IMR-90 (cell line): ENCODE data around the gene ZMYND10. TPM values are rescaled to one million over a fixed set of nuclear protein-coding genes. Genes with fewer than 3 reads are reported as not detected.

Experiments
- MXI1 ChIP-seq: IDR thresholded peaks from 2 replicates; pipeline ENCODE4 v1.6.1; 2012; ENCODE audit warnings: low read depth, mild to moderate bottlenecking, low read length, moderate library complexity, borderline replicate concordance
- polyA plus RNA-seq, 3 experiments: library from polyadenylated mRNA; depleted of rRNA; stranded (reverse); fragments of >200 nt; gene quantifications; 2 replicates each; pipeline ENCODE4 v1.2.3, GENCODE V29; 2012; ENCODE audit warnings: low replicate concordance in 1 of 3
- total RNA-seq: library from RNA; depleted of rRNA; stranded (reverse); fragments of >200 nt; gene quantifications from 2 replicates; pipeline ENCODE4 v1.2.3, GENCODE V29; 2012; rRNA removed
- TF ChIP-seq, protein P1 (sequence below): fragments of 150-350 bp; IDR thresholded peaks from 2 replicates; pipeline ENCODE4 v1.6.1; 2017; ENCODE audit warnings: mild to moderate bottlenecking, antibody characterized with exemption, low read length, low read depth

ZMYND10 gene
- total and polyA plus RNA-seq, 2 of the 4 experiments (the other 2 are of a cell fraction): 1.1 to 1.4 TPM

DNA sequence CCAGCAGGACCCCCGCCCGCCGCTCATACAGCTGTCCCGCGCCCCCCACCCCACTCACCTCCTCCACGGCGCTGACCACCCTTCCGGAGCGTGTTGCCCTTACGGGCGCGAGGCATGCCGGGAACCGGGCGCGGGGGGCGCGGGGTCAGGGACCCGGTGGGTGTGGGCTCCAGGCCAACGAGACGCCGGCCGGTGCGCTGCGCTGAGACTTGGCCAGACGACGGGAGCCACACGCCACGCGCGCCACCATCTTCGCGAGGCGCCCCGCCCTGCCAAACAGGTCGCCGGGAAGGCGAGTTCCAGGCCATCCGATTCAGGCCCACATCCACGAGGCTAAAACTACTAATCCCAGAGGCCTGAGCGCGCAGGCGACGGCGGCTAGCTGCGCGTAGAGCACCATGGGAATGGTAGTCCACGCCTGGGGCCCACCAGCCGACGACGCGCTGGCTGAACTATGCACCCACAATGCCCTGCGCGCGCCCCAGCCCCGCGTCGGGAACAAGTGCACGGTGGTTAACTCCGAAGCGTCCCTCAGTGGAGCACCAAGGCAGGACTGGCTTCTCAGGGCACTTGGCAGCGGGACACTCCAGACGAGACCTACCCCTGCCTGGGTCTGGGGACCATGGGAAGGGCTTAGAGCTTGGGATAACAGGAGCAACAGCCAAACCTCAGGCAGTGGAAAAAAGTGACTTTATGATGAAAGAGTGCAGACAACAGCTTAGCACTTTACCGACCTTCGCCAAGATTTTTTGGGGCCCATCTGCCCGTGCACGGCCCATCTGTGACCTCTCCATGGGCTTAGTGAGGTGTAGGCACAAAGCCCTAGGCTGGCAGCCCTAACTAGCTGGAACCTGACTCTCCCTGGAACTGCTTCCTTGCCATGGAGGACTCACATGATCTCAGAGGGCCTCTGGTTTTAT lies 53.1 kb downstream of the ZMYND10 start, which contains the start of gene IFRD2 (continued):
- peak; percentile 88 for TF ChIP-seq MXI1
- TF ChIP-seq, protein P1, sequence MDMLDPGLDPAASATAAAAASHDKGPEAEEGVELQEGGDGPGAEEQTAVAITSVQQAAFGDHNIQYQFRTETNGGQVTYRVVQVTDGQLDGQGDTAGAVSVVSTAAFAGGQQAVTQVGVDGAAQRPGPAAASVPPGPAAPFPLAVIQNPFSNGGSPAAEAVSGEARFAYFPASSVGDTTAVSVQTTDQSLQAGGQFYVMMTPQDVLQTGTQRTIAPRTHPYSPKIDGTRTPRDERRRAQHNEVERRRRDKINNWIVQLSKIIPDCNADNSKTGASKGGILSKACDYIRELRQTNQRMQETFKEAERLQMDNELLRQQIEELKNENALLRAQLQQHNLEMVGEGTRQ: peak; percentile 41; the same call in 1 of the 2 replicates

Other genes starting within 250 kb of the ZMYND10 start
- gene SEMA3F, start 190.4 kb downstream of the ZMYND10 start, total RNA-seq: 7.3 and 9.2 TPM in 2 replicates
- 23.3 and 26.7 TPM in 2 replicates for gene SEMA3F, start 190.4 kb downstream of the ZMYND10 start, polyA plus RNA-seq (2012; rRNA removed)
- not detected in 2 replicates for gene GNAT1, start 154.1 kb downstream of the ZMYND10 start, total RNA-seq
- gene GNAT1, start 154.1 kb downstream of the ZMYND10 start, polyA plus RNA-seq (2012; rRNA removed): 0.04 TPM in 1 of 2 replicates, not detected in the other
- gene SLC38A3, start 140.5 kb downstream of the ZMYND10 start, total RNA-seq: 0.36 TPM in 1 of 2 replicates, not detected in the other
- 0.12 and 0.36 TPM in 2 replicates for gene SLC38A3, start 140.5 kb downstream of the ZMYND10 start, polyA plus RNA-seq (2012; rRNA removed)
- 816 and 867 TPM in 2 replicates for gene GNAI2, start 109.5 kb downstream of the ZMYND10 start, total RNA-seq
- gene GNAI2, start 109.5 kb downstream of the ZMYND10 start, polyA plus RNA-seq (2012; rRNA removed): 1,079 and 1,150 TPM in 2 replicates
- 3.9 and 4.3 TPM in 2 replicates for gene SEMA3B, start 76.6 kb downstream of the ZMYND10 start, total RNA-seq
- 29.3 and 34.3 TPM in 2 replicates for gene SEMA3B, start 76.6 kb downstream of the ZMYND10 start, polyA plus RNA-seq (2012; rRNA removed)
- under 0.01 TPM in 2 replicates for gene LSMEM2, start 66.6 kb downstream of the ZMYND10 start, total RNA-seq
- gene LSMEM2, start 66.6 kb downstream of the ZMYND10 start, polyA plus RNA-seq (2012; rRNA removed): not detected in 2 replicates
- gene IFRD2, start 53.3 kb downstream of the ZMYND10 start, total RNA-seq: 48.6 and 52.7 TPM in 2 replicates
- gene IFRD2, start 53.3 kb downstream of the ZMYND10 start, polyA plus RNA-seq (2012; rRNA removed): 79.1 and 85.2 TPM in 2 replicates
- gene HYAL3, start 46.3 kb downstream of the ZMYND10 start, total RNA-seq: 2.2 and 2.7 TPM in 2 replicates
- 5.7 and 7.6 TPM in 2 replicates for gene HYAL3, start 46.3 kb downstream of the ZMYND10 start, polyA plus RNA-seq (2012; rRNA removed)
- 3.1 and 5.0 TPM in 2 replicates for gene NAA80, start 46.3 kb downstream of the ZMYND10 start, total RNA-seq
- gene NAA80, start 46.3 kb downstream of the ZMYND10 start, polyA plus RNA-seq (2012; rRNA removed): 14.2 and 14.4 TPM in 2 replicates
- under 0.01 and 0.36 TPM in 2 replicates for gene HYAL1, start 42.2 kb downstream of the ZMYND10 start, total RNA-seq
- 0.29 and 0.32 TPM in 2 replicates for gene HYAL1, start 42.2 kb downstream of the ZMYND10 start, polyA plus RNA-seq (2012; rRNA removed)
- gene HYAL2, start 23.0 kb downstream of the ZMYND10 start, total RNA-seq: 53.6 and 56.8 TPM in 2 replicates
- gene HYAL2, start 23.0 kb downstream of the ZMYND10 start, polyA plus RNA-seq (2012; rRNA removed): 104 and 114 TPM in 2 replicates
- gene TUSC2, start 17.5 kb downstream of the ZMYND10 start, total RNA-seq: 13.4 and 14.2 TPM in 2 replicates
- gene TUSC2, start 17.5 kb downstream of the ZMYND10 start, polyA plus RNA-seq (2012; rRNA removed): 24.0 and 24.8 TPM in 2 replicates
- gene RASSF1, start 4.9 kb downstream of the ZMYND10 start, total RNA-seq: 17.4 and 18.3 TPM in 2 replicates
- gene RASSF1, start 4.9 kb downstream of the ZMYND10 start, polyA plus RNA-seq (2012; rRNA removed): 53.4 and 55.6 TPM in 2 replicates
- 27.5 and 38.7 TPM in 2 replicates for gene NPRL2, start 5.0 kb upstream of the ZMYND10 start, total RNA-seq
- 38.3 and 38.5 TPM in 2 replicates for gene NPRL2, start 5.0 kb upstream of the ZMYND10 start, polyA plus RNA-seq (2012; rRNA removed)
- 26.1 and 29.2 TPM in 2 replicates for gene CYB561D2, start 5.1 kb upstream of the ZMYND10 start, total RNA-seq
- 31.7 and 41.5 TPM in 2 replicates for gene CYB561D2, start 5.1 kb upstream of the ZMYND10 start, polyA plus RNA-seq (2012; rRNA removed)
- 35.3 and 35.6 TPM in 2 replicates for gene TMEM115, start 13.8 kb upstream of the ZMYND10 start, total RNA-seq
- gene TMEM115, start 13.8 kb upstream of the ZMYND10 start, polyA plus RNA-seq (2012; rRNA removed): 47.3 and 54.3 TPM in 2 replicates
- not detected in 2 replicates for gene CACNA2D2, start 157.9 kb upstream of the ZMYND10 start, total RNA-seq
- 0.11 and 0.15 TPM in 2 replicates for gene CACNA2D2, start 157.9 kb upstream of the ZMYND10 start, polyA plus RNA-seq (2012; rRNA removed)
- gene C3orf18, start 222.0 kb upstream of the ZMYND10 start, total RNA-seq: 6.8 and 6.9 TPM in 2 replicates
- 10.6 and 10.9 TPM in 2 replicates for gene C3orf18, start 222.0 kb upstream of the ZMYND10 start, polyA plus RNA-seq (2012; rRNA removed)
- 12.5 and 17.2 TPM in 2 replicates for gene HEMK1, start 223.8 kb upstream of the ZMYND10 start, total RNA-seq
- 20.6 and 20.8 TPM in 2 replicates for gene HEMK1, start 223.8 kb upstream of the ZMYND10 start, polyA plus RNA-seq (2012; rRNA removed)